IMR-90 (cell line): Measurements from ENCODE around the gene CD55. TPM values are rescaled to one million over a fixed set of nuclear protein-coding genes. Genes with fewer than 3 reads are reported as not detected.

Source experiments
- ATAC-seq: fragments of 200-7000 bp; cut with Tn5 transposase; 2 replicates; pipeline ENCODE4 v1.9.1; 2020; ENCODE audit warnings: low read depth, mild to moderate bottlenecking, moderate library complexity
- BruUV-seq: library from RNA; stranded (reverse); fragments of 400-500 nt; replicated peaks from 2 replicates; lab custom pipeline; 2021; lab: Mats Ljungman, UMichigan
- CTCF ChIA-PET: fragments of 300-600 bp; formaldehyde crosslinking; extraction: SDS; loops from one replicate; lab custom pipeline; 2021; ENCODE audit warnings: antibody characterized with exemption; lab: Yijun Ruan, JAX
- POLR2A ChIA-PET: fragments of 300-600 bp; sonication (Branson Sonifier 250); formaldehyde crosslinking; loops from one replicate; lab custom pipeline; 2022; ENCODE audit warnings: antibody characterized with exemption; ENCODE audit not compliant: unreplicated experiment; lab: Charles Lee
- DNase-seq: peaks from one replicate; pipeline ENCODE4 v3.0.0; 2013
- H2AFZ ChIP-seq: replicated peaks from 2 replicates; pipeline ENCODE3; 2013; ENCODE audit warnings: low read length, mild to moderate bottlenecking; ENCODE audit not compliant: poor library complexity
- H2AK5ac ChIP-seq: 2 replicates; pipeline ENCODE4 v1.6.1; 2013; ENCODE audit warnings: low read depth, low read length, inconsistent platforms
- H2AK9ac ChIP-seq: replicated peaks from 2 replicates; pipeline ENCODE3; 2013; ENCODE audit warnings: mild to moderate bottlenecking, low read depth, low read length, moderate library complexity; ENCODE audit not compliant: poor library complexity
- H2BK120ac ChIP-seq: 2 replicates; pipeline ENCODE4 v1.6.1; 2013; ENCODE audit warnings: low read depth, low read length, inconsistent platforms
- H2BK15ac ChIP-seq: 3 replicates; pipeline ENCODE4 v1.6.1; 2013; ENCODE audit warnings: low read depth, low read length, inconsistent platforms
- H2BK20ac ChIP-seq: 2 replicates; pipeline ENCODE4 v1.6.1; 2013; ENCODE audit warnings: low read depth, mild to moderate bottlenecking, inconsistent platforms, low read length, moderate library complexity
- H2BK5ac ChIP-seq: 2 replicates; pipeline ENCODE4 v1.6.1; 2013; ENCODE audit warnings: mild to moderate bottlenecking, low read depth, low read length, inconsistent platforms; ENCODE audit not compliant: poor library complexity, severe bottlenecking
- H3K14ac ChIP-seq: replicated peaks from 2 replicates; pipeline ENCODE4 v1.6.1; 2013; ENCODE audit warnings: low read depth, low read length, inconsistent platforms
- H3K18ac ChIP-seq: 2 replicates; pipeline ENCODE4 v1.6.1; 2013; ENCODE audit warnings: low read depth, low read length, control low read depth
- H3K23ac ChIP-seq: 2 replicates; pipeline ENCODE4 v1.6.1; 2013; ENCODE audit warnings: low read depth, low read length, inconsistent platforms
- H3K27ac ChIP-seq: 2 replicates; pipeline ENCODE4 v1.5.1; 2013; ENCODE audit warnings: mild to moderate bottlenecking, control low read depth, low read length; ENCODE audit not compliant: insufficient read depth
- H3K27me3 ChIP-seq: 2 replicates; pipeline ENCODE4 v1.6.1; 2013; ENCODE audit warnings: low read length; ENCODE audit not compliant: control insufficient read depth, insufficient read depth
- H3K36me3 ChIP-seq: 2 replicates; pipeline ENCODE4 v1.6.1; 2013; ENCODE audit warnings: low read length, mixed read lengths; ENCODE audit not compliant: control insufficient read depth, insufficient read depth
- H3K4ac ChIP-seq: 2 replicates; pipeline ENCODE4 v1.6.1; 2013; ENCODE audit warnings: low read depth, low read length, inconsistent platforms
- H3K4me1 ChIP-seq: 2 replicates; pipeline ENCODE4 v1.6.1; 2013; ENCODE audit warnings: low read length, mixed read lengths; ENCODE audit not compliant: control insufficient read depth, insufficient read depth
- H3K4me2 ChIP-seq: 2 replicates; pipeline ENCODE4 v1.6.1; 2013; ENCODE audit warnings: low read depth, mild to moderate bottlenecking, control low read depth, low read length, moderate library complexity
- H3K4me3 ChIP-seq: 2 replicates; pipeline ENCODE4 v1.5.1; 2013; ENCODE audit warnings: low read depth, mild to moderate bottlenecking, control low read depth, low read length, moderate library complexity; ENCODE audit not compliant: insufficient read depth
- H3K56ac ChIP-seq: 2 replicates; pipeline ENCODE4 v1.6.1; 2013; ENCODE audit warnings: low read length, inconsistent platforms; ENCODE audit not compliant: insufficient read depth; ENCODE audit errors: extremely low read depth
- H3K79me1 ChIP-seq, 2 experiments: 2 replicates each; pipeline ENCODE4 v1.6.1; 2013; ENCODE audit warnings: low read length in 2 of 2, inconsistent platforms in 1 of 2, low read depth in 1 of 2
- H3K9ac ChIP-seq: 2 replicates; pipeline ENCODE4 v1.6.1; 2013; ENCODE audit warnings: low read depth, low read length, control low read depth
- H3K9me1 ChIP-seq: 2 replicates; pipeline ENCODE4 v1.6.1; 2013; ENCODE audit warnings: low read length, inconsistent platforms; ENCODE audit not compliant: insufficient read depth
- H3K9me3 ChIP-seq: 2 replicates; pipeline ENCODE4 v1.6.1; 2013; ENCODE audit warnings: low read length; ENCODE audit not compliant: control insufficient read depth, insufficient read depth
- H4K20me1 ChIP-seq: 2 replicates; pipeline ENCODE4 v1.6.1; 2013; ENCODE audit warnings: low read length, inconsistent platforms; ENCODE audit not compliant: insufficient read depth
- H4K5ac ChIP-seq: 2 replicates; pipeline ENCODE4 v1.6.1; 2013; ENCODE audit warnings: mild to moderate bottlenecking, low read depth, low read length, control low read depth
- H4K8ac ChIP-seq, 2 experiments: 2 replicates each; pipeline ENCODE4 v1.6.1; 2013; ENCODE audit warnings: low read depth in 2 of 2, low read length in 2 of 2, control low read depth in 1 of 2, inconsistent platforms in 1 of 2
- H4K91ac ChIP-seq: 2 replicates; pipeline ENCODE4 v1.6.1; 2013; ENCODE audit warnings: low read depth, low read length, inconsistent platforms; ENCODE audit not compliant: insufficient read depth
- CEBPB ChIP-seq: IDR thresholded peaks from 2 replicates; pipeline ENCODE4 v1.6.1; 2012; ENCODE audit warnings: low read depth, low read length, improper control_type of control experiment
- CHD1 ChIP-seq: IDR thresholded peaks from 2 replicates; pipeline ENCODE4 v1.6.1; 2012; ENCODE audit warnings: low read depth, low read length, improper control_type of control experiment
- FOS ChIP-seq: fragments of 150-350 bp; IDR thresholded peaks from 2 replicates; pipeline ENCODE4 v1.6.1; 2016; ENCODE audit warnings: low read depth, low read length
- MAFK ChIP-seq: IDR thresholded peaks from 2 replicates; pipeline ENCODE4 v1.6.1; 2012; ENCODE audit warnings: low read depth, low read length, improper control_type of control experiment
- MXI1 ChIP-seq: IDR thresholded peaks from 2 replicates; pipeline ENCODE4 v1.6.1; 2012; ENCODE audit warnings: low read depth, mild to moderate bottlenecking, low read length, moderate library complexity, borderline replicate concordance
- NFE2L2 ChIP-seq: fragments of 150-350 bp; IDR thresholded peaks from 2 replicates; pipeline ENCODE4 v1.6.1; 2016; ENCODE audit warnings: low read depth, mild to moderate bottlenecking, low read length
- RFX5 ChIP-seq: IDR thresholded peaks from 2 replicates; pipeline ENCODE4 v1.8.0; 2012; ENCODE audit warnings: low read depth, mild to moderate bottlenecking, low read length, moderate library complexity
- WGBS, 2 experiments: methylation state at CpG; one replicate each; pipeline versions ENCODE4 v1.1.5 to v1.1.7; 2013; ENCODE audit warnings: missing lambda C conversion rate in 2 of 2; ENCODE audit not compliant: insufficient read length in 1 of 2; ENCODE audit errors: extremely low coverage in 2 of 2; 5-methylcytosine and 5-hydroxymethylcytosine counted together
- dilution Hi-C: fragments of 300-500 bp; cut with HindIII; formaldehyde crosslinking; loops from one replicate; pipeline ENCODE4 v1.14.3; 2018; ENCODE audit warnings: low sequenced_read_pairs; ENCODE audit not compliant: unreplicated experiment
- in situ Hi-C: fragments of 300-500 bp; cut with MboI; formaldehyde crosslinking; loops from 3 replicates; pipeline ENCODE4 v1.14.3; 2019; ENCODE audit warnings: low sequenced_read_pairs, inconsistent platforms, mixed read lengths
- intact Hi-C: fragments of 100-400 bp; cut with micrococcal nuclease; formaldehyde crosslinking; loops from 2 replicates; pipeline ENCODE4 v1.10.0; 2022
- polyA plus RNA-seq, 3 experiments: library from polyadenylated mRNA; depleted of rRNA; stranded (reverse); fragments of >200 nt; gene quantifications; 2 replicates each; pipeline ENCODE4 v1.2.3, GENCODE V29; 2012; ENCODE audit warnings: low replicate concordance in 1 of 3
- total RNA-seq: library from RNA; depleted of rRNA; stranded (reverse); fragments of >200 nt; gene quantifications from 2 replicates; pipeline ENCODE4 v1.2.3, GENCODE V29; 2012
- TF ChIP-seq, protein P1 (sequence below): fragments of 150-350 bp; IDR thresholded peaks from 2 replicates; pipeline ENCODE4 v1.6.1; 2016; ENCODE audit warnings: low read depth, mild to moderate bottlenecking, low read length, moderate library complexity, borderline replicate concordance

CD55 gene
- total and polyA plus RNA-seq, 2 of the 4 experiments (the other 2 are of a cell fraction): 6.6 to 11.5 TPM

GRCh38 chr1:207291723-207292122, 29.8 kb upstream of the CD55 start:
- H2AFZ ChIP-seq: no peak overlapping the region
- H2BK15ac ChIP-seq: no peak overlapping the region
- H3K18ac ChIP-seq: no peak overlapping the region
- no peak overlapping the region for H2AK5ac ChIP-seq
- intact Hi-C loops: no loop called here
- no peaks in the 10 kb centered on the region for H3K79me1 ChIP-seq
- H3K27me3 ChIP-seq: no peaks in the 10 kb centered on the region; the same call in 1 of the 2 replicates
- H3K4me3 ChIP-seq: no peak overlapping the region
- no peak overlapping the region for H2AK9ac ChIP-seq
- no peak overlapping the region for H4K91ac ChIP-seq
- ATAC-seq (no peak), DNase-seq (no peak)
- no peak overlapping the region for H3K4me2 ChIP-seq
- H2BK20ac ChIP-seq: no peak overlapping the region
- H4K5ac ChIP-seq: no peak overlapping the region
- no peak overlapping the region for H2BK5ac ChIP-seq
- no peak overlapping the region for H3K56ac ChIP-seq
- no peak overlapping the region for H3K27ac ChIP-seq
- no peak overlapping the region for H2BK120ac ChIP-seq
- H3K9me1 ChIP-seq: no peaks in the 10 kb centered on the region
- no peak overlapping the region for H4K8ac ChIP-seq
- no peak overlapping the region for H3K23ac ChIP-seq
- dilution Hi-C loops: no loop called here
- no peak overlapping the region for H3K4ac ChIP-seq
- no peak overlapping the region for H3K9ac ChIP-seq
- H3K4me1 ChIP-seq: no peaks in the 10 kb centered on the region
- H4K20me1 ChIP-seq: no peaks in the 10 kb centered on the region
- no peak overlapping the region for H3K14ac ChIP-seq
- H3K9me3 ChIP-seq: peaks cover 2% of the 10 kb centered on the region; the same call in 1 of the 2 replicates
- WGBS, 2 experiments: no CpG with 5 or more reads among the region's 2 CpGs
- TF ChIP-seq RFX5: no peak
- TF ChIP-seq NFE2L2: no peak
- TF ChIP-seq, protein P1, sequence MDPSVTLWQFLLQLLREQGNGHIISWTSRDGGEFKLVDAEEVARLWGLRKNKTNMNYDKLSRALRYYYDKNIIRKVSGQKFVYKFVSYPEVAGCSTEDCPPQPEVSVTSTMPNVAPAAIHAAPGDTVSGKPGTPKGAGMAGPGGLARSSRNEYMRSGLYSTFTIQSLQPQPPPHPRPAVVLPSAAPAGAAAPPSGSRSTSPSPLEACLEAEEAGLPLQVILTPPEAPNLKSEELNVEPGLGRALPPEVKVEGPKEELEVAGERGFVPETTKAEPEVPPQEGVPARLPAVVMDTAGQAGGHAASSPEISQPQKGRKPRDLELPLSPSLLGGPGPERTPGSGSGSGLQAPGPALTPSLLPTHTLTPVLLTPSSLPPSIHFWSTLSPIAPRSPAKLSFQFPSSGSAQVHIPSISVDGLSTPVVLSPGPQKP: no peak
- no peak for TF ChIP-seq CHD1
- TF ChIP-seq CEBPB: no peak
- TF ChIP-seq FOS: no peak
- no peak for TF ChIP-seq MXI1
- no peak for TF ChIP-seq MAFK
- in situ Hi-C loops: no loop called here
- POLR2A ChIA-PET: no interaction called here
- BruUV-seq: no TSS peak
- H3K36me3 ChIP-seq: no peaks in the 10 kb centered on the region
- CTCF ChIA-PET: no interaction called here
